ENCODE data around the gene QSOX1.
"Not testable (repeated sequence)": the region's sequence is repeated elsewhere in the genome, so short reads cannot be mapped to it uniquely, and the experiment has no call there.

The QSOX1 gene

DNA sequence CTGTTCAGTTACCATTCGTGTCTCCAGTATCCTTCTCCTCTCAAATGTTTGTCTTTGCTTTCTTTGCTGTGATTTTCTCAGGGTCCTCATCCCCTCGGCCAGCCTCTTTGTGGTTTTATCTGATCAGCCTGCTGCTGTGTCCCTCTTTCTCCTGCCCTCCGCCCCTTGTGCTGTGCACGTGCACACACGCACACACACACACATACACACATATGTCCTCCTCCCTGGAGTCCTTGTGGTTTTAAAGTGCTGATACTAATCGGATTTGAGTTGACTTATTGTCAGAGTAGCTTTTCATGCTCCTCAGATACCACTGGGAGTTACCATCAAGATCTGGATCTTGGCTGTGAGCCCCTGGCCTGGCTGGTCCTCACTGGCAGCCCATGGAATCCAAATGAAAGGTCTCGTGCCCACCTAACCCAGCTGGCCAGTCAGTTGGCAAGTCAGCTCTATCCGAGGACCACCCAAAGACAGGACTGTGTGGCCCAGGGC lies 34.1 kb downstream of the QSOX1 start:
- no peak for DNase-seq (ENCODE audit: low read depth, low spot score)

DNA sequence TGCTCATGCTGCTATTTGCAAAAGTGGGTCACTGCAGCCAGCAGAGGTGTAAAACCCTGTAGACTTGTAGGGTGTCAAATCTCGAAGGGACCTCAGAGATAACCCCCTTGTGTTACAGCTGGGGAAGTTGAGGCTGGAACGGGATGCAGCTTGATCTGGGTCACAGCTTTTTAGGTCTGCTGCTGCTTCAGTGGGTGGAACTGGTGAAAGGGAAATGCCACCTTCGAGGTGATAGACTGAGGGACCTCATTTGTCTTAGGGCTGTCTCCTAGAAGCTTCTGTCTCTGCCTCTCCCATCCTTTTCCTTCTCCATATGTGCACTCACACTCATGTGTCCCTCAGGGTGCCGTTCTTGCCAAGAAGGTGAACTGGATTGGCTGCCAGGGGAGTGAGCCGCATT lies 35.4 kb downstream of the QSOX1 start:
- DNase-seq (ENCODE audit: low read depth, low spot score) = no peak

DNA sequence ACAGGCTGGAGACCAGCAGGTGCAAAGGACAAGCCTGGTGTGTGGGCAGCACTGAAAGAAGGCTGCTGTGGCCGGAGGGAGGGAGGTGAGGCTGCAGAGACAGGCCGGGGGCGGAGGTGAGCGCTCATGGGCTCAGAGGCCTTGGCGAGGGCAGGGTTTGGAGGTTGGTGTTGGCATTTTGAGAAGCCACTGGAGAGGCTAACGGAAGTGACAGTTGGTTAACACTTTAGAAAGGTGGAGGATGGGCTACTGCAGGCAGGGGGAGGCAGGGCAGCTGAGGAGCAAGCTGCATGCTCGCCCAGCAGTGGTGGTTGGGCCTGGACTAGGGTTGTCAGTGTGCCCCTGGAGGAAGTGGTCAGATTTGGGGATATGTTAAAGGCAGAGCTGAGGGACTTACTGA lies 37.5 kb downstream of the QSOX1 start:
- DNase-seq (ENCODE audit: low read depth, low spot score) = no peak

DNA sequence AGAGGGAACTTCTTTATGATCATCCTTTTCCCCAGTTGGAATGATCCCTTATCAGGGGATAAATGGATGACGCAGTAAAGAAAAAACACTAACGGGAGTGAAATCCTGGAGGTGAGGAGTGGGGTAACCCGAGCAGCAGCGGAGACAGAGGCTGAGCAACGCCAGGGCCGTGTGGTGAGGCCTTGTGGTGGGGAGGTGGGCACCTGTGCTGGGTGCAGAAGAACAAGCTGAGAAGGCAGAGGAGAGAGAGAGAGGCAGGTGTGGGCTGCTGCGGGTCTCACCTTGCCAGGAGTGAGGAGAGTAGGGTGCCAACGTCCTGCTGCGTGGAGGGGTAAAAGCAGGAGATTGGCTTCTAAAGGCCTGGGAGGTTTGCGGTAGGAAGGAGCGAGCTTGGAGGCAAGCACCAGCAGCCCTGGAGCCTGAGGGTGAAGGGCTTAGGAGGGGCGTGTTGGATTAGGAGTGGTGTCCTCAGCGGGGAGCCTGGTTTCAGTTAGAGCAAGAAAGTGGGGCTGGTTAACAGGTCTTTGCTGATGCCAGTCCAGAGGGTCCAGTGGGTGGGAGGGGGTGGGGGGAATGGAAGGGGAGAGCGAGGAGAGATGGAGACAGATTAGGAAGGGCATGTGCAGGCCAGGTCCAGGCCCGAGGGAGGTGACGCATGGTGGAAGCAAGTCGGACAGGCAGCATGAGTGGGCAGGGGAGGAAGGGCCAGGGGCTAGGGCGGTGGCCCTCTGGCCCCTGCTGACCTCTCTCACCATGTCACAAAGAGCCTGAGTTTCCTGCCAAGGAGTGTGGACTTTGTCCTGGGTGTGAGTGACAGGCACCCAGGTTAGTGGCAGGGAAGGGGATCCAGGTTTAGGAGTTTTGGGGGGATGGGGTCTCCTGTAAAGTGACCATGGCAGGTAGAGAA lies 38.7 kb downstream of the QSOX1 start:
- DNase-seq (ENCODE audit: low read depth, low spot score) = no peak

DNA sequence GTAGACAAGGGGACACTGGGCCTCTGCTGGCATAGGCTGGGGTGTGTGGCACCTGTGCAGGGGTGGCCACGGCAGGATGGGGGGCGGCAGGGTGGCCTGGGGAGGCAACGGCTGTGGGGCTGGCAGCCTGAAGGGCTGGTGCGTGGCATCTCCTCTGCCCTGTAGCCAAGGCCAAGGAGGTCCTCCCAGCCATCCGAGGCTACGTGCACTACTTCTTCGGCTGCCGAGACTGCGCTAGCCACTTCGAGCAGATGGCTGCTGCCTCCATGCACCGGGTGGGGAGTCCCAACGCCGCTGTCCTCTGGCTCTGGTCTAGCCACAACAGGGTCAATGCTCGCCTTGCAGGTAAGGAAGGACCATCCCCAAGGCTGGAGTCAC lies 39.4 kb downstream of the QSOX1 start:
- no peak for DNase-seq (ENCODE audit: low read depth, low spot score)

DNA sequence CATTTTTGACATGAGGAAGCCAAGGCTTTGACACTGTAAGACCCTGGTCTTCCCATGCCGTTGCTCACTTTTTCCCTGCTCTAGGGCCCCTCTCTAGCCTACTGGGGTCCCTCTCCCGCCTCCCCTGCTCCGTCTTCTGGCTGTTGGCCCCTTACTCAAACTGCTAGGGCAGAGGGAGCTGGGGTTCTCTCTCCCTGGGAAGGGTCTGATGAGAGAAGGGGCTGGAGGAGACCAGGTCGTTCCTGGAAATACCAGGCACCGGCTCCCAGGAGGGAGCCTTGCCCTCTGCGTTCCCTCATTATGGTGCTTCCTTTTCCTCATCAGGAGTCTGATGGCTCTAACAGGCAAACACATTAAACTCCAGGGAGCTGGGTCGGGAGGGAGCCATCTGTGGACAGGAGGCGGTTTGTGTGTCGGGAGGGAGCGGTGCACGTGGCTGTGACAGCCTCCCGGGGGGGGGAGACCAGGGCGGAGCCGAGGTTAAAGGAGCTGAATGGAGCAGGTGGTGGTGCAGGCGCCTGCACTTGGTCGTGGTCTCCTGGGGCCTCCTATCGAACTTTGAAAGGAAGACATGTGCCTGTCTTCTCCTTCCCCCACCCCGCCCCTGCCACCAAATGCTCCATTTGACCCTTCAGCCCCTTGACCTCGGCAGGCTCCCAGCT lies 40.0 kb downstream of the QSOX1 start:
- no peak for DNase-seq (ENCODE audit: low read depth, low spot score)

DNA sequence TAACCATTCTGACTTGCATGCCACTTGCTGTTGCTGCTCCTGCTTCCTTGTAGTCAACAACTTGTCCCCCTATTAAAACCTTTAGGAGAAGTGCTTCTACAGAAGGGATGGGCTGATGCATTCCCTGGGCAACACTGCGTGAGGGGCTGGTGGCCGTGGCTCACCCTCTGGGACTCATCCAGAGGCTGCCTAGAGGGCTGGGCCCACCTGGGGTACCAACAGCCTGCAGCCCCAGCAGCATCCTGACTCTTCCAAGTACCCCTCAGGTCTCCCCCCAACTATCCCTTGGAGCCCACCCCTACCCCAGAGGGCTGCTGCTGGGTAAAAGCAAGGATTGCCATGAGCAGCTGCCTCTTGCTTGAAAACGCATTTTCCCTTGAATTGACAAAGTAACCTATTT lies 40.7 kb downstream of the QSOX1 start:
- no peak for DNase-seq (ENCODE audit: low read depth, low spot score)

DNA sequence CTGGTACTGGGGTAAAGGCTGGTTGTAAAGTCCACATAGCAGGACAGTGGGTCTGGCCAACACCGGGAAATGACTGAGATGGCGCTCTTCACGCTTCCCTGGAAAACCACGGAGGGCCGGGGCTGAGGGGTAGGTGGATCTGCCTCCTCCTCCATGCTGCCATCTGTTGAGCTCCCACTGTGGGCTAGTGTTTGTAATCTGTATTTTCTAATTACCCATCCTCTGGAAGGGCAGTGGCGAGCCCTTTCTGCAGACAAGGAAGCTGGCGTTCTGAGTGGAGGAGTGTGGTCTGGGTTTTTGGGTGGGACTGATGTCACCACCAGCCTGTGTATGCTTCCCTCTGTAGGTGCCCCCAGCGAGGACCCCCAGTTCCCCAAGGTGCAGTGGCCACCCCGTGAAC lies 41.2 kb downstream of the QSOX1 start:
- DNase-seq (ENCODE audit: low read depth, low spot score) = no peak

DNA sequence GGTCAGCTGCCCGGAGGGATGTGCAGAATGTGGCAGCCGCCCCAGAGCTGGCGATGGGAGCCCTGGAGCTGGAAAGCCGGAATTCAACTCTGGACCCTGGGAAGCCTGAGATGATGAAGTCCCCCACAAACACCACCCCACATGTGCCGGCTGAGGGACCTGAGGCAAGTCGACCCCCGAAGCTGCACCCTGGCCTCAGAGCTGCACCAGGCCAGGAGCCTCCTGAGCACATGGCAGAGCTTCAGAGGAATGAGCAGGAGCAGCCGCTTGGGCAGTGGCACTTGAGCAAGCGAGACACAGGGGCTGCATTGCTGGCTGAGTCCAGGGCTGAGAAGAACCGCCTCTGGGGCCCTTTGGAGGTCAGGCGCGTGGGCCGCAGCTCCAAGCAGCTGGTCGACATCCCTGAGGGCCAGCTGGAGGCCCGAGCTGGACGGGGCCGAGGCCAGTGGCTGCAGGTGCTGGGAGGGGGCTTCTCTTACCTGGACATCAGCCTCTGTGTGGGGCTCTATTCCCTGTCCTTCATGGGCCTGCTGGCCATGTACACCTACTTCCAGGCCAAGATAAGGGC lies 41.9 kb downstream of the QSOX1 start:
- no peak for DNase-seq (ENCODE audit: low read depth, low spot score)

DNA sequence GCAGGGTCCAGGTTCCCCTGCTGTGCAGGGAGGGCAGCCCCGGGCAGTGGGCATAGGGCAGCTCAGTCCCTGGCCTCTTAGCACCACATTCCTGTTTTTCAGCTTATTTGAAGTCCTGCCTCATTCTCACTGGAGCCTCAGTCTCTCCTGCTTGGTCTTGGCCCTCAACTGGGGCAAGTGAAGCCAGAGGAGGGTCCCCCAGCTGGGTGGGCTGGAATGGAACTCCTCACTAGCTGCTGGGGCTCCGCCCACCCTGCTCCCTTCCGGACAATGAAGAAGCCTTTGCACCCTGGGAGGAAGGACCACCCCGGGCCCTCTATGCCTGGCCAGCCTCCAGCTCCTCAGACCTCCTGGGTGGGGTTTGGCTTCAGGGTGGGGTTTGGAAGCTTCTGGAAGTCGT lies 42.6 kb downstream of the QSOX1 start:
- DNase-seq (ENCODE audit: low read depth, low spot score) = no peak

DNA sequence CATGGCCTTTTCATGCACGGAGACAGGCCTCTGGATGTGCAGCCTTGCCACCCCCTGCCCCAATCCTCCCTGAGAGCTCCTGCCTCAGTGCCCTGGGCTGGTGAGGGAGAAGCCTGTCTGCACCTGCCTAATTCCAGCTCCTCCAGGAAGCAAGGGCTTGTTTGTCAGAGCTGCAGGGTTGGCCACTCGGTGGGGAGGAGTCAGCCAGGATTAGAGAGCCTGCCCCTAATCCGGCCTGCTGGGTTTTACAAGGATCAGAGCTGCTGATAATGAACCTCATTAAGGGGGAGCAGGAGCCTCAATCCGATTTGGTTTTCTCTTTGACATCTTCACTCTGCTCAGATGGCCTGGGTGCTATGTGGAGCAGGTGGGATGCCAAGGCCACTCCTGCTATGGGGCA lies 43.5 kb downstream of the QSOX1 start:
- no peak for DNase-seq (ENCODE audit: low read depth, low spot score)

DNA sequence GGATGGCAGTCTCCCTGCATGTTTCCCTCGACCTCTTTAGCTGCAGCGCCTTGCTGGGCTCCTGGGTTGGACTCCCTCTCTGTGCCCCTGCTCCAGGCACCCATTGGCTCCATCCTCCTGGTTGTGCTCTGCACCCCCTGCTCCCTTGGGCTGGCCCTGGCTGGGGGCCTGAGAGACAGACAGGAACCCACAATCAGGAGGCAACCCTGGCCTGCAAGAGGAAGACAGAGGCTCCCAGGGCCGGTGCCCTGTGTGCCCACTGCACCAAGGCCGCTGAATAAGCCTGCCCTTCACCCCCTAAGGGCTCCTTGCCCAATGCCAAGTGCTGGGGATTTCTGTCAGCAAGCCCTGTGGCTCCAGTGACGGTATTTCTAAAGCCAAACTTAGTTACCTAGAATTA lies 43.9 kb downstream of the QSOX1 start:
- DNase-seq (ENCODE audit: low read depth, low spot score) = no peak

DNA sequence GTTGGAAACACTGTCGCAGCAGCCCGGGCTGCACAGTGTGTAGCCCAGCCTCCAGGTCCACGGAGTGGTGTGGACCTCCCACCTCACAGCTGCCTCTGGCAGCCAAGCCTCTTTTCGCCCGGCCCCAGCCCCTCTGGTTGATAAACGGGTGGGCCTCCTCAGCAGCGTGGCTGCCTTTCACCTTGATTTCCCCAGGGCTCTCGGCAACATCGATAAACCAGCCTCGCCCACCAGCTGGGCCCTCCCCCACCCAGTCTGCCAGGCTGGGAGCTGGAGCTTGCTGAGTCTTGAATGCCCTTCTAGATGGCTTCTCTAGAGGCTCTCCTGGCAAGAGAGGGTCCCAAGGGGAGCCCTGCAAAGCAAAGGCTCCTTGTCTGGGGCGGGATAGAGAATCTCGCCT lies 44.3 kb downstream of the QSOX1 start:
- no peak for DNase-seq (ENCODE audit: low read depth, low spot score)

DNA sequence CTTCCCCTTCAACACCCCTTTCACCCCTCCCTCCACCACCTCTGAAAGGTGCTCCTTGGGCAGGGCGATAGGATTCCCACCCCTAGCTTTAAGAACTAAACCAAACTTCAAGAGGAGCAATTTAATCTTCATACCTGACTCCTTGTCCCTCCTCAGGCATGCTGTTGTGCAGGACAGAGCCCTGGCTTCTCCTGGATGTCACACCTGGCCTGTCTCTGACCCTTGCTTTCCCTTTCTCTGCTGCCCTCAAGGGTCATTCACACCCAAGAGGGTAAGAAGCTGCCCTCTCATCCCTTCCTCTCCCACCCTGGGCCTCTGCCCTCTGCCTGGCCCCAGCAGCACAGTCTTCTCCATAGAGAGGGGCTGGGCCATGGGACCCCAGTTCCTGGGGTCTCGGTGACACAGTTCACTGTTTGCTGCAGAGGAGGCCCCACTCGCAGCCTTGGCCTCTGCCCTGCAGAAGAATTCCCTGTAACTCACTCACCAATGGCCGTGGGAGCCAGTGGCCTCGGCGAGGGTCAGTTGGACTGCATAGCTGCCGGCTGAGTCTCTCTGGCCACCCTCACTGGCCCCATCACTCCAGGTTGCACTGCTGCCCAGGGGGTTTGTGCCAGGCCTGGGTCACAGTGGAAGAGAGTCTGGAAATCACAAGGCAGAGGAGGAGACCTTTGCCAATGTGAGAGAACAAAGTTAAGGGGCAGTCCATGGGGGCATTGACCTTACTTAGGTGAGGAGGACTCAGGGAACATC lies 47.0 kb downstream of the QSOX1 start:
- DNase-seq (ENCODE audit: low read depth, low spot score) = no peak

DNA sequence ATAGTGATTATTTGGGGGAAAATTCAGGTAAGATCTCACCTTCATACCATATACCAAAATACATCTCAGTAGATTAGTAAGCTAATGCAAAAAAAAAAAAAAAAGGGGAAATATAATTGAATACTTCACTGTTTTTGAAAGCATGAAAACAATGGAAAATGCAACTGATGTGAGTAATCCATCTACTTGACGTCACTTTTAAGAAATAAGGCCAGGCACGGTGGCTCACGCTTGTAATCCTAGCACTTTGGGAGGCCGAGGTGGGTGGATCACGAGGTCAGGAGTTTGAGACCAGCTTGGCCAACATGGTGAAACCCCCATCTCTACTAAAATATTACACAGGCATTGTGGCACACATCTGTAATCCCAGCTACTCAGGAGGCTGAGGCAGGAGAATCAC lies 47.9 kb downstream of the QSOX1 start:
- DNase-seq (ENCODE audit: low read depth, low spot score) = not testable (repeated sequence)

DNA sequence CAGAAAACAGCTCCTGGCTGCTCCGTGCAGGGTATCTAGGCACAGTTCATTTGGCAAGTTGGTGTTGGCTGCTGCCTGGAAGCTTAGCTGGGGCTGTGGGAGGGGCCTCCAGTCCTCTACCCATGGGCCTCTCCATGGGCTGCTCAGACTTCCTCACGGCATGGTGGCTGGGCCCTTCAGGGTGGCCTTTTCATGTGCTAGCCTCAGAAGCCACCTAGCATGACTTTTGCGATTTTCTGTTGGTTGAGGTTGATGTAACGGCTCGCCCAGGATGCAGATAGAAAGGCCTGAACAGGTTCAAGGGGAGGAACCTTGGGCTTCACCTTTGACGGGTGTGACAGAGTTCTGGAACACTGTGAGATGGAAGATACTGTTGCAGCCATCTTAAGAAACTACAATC lies 49.6 kb downstream of the QSOX1 start:
- no peak for DNase-seq (ENCODE audit: low read depth, low spot score)

DNA sequence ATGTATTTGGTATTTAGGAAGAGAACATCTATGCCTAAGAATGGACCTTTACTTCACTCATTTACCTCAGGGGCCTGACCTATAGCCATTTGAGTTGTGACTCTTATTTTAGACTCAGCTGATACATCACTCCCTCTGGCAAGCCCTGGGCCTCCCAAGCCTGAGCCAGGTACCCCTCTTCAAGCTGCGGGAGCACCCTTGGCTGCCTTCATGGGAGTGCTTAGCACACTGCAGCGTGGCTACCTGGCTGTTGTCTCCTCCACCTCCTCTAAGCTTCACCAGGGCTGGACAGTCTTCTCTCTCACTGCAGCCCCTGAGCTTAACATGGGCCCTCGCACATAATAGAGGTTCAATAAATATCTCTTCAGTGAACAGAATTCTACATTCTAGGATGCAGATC lies 51.9 kb downstream of the QSOX1 start:
- no peak for DNase-seq (ENCODE audit: low read depth, low spot score)

DNA sequence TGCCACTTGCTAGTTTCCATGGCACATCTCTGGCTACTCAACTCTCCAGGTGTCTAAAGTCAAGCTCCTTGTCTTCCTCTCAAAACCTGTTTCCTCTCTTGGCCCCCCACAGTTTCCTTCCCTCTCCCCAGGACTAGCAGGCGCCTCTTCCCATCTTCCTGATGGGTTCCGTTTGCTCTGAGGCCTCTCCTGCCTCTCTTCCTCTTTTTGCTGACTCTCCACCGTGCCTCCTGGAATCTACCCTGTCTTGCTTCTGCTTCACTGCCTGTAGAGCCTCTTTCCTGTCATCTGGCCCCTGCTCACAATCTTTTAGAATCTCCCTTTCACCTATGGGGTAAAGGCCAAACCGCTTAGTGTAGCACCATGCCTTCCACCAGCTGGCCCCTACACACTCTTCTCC lies 53.6 kb downstream of the QSOX1 start:
- no peak for DNase-seq (ENCODE audit: low read depth, low spot score)

DNA sequence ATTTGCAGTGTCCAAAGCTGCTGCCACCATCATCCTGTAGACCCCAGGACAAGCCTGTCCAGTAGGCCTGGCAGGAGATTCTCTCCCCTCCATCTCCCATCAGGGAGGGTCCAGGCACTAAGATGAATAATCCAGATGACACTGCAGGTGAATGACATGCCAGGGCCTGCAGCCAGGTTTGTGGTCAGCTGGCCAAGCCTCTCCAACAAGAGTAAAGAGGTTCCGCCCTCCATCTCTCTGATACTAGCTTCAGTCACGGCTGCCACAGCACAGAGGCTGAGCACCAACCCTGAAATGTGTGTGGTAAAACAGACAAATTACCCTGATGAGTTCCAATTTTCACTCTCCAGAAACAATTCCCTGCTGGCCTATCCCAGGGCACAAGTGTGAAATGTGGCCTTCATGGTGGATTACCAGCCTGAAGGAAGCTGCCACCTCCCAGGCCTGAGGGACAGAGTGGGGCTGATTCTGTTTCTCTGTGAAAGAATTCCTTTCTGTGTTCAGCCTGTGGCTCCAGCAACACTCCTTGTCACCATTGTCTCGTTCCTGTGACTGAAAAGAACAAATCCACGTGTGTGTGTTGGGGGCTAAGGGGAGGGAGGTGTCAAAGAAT lies 55.4 kb downstream of the QSOX1 start:
- peak; percentile 24 for DNase-seq (ENCODE audit: low read depth, low spot score)

DNA sequence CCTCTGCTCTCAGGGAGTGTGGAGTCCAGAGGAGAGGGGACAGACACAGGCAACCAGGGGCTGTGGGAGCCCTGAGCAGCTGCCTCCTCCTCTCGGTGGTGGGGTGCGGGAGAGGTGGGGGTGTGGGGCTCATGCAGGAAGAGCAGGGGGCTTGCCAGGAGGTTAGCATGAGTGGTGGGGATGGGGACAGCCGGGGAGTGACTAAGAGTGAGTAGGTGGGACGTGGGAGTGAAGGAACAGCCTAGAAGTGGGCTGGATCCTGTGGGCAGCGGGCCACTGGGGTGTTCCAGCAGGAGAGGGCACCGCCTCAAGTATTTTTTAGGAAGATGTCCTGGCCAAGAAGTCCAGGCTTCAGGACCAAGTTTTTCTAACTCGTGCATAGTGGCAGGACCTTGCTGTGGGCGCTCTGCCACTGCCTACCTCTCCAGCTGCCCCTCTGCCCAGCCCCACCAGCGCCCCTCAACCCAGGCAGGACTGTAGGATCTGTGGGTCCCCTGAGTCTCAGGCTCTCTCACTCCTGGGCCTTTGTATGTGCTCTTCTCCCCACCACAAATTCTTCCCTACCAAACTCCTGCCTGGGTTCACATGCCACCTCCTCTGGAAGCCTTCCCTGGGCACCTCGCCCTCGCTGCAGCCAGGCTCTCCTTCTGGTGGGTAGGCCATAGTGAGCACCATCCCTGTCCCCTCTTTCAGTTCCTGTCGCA lies 56.6 kb downstream of the QSOX1 start:
- DNase-seq (ENCODE audit: low read depth, low spot score) = no peak

DNA sequence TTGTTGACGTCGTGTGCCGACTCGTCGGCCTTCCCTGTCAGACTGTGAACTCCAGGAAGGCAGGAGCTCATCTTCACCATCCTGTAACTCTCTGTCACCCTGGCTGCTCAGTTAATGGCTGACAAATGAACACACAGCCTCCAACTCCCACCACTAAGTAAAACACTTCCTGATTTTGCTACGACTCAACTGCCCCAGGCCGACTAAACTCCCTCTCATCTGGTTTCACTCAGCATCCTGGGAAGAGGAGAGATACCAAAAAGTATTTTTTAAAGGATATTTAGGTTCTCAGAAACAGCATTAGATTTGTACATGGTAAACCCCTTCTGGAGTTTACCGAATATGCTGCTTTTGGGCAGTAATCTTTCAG lies 57.2 kb downstream of the QSOX1 start:
- DNase-seq (ENCODE audit: low read depth, low spot score) = no peak

Data from astrocyte of the hippocampus (primary cell).